AG04450 (cell line): ENCODE measurements around the gene RASGRF2. TPM values are rescaled to one million over a fixed set of nuclear protein-coding genes. Genes with fewer than 3 reads are reported as not detected.

Source experiments
- CTCF ChIA-PET: fragments of 300-600, 350-600 bp; formaldehyde crosslinking; extraction: SDS; loops from one replicate; lab custom pipeline; 2022; ENCODE audit warnings: antibody characterized with exemption, inconsistent platforms; lab: Charles Lee
- POLR2A ChIA-PET: fragments of 350-600 bp; formaldehyde crosslinking; extraction: SDS; loops from one replicate; lab custom pipeline; 2021; ENCODE audit warnings: antibody characterized with exemption, inconsistent platforms; lab: Yijun Ruan, JAX
- DNase-seq: peaks from one replicate; pipeline ENCODE4 v3.0.0-alpha.2; 2011; ENCODE audit warnings: low read depth, low spot score
- H3K27ac ChIP-seq: one replicate; pipeline ENCODE4 v1.5.1; 2012; ENCODE audit warnings: low read depth, low read length, control low read depth
- H3K27me3 ChIP-seq: one replicate; pipeline ENCODE4 v1.6.0; 2012; ENCODE audit warnings: low read length; ENCODE audit not compliant: control insufficient read depth, insufficient read depth
- H3K4me3 ChIP-seq: 2 replicates; pipeline ENCODE4 v1.5.1; 2011; ENCODE audit warnings: mild to moderate bottlenecking, low read depth, low read length, control low read depth
- H3K9me3 ChIP-seq: 2 replicates; pipeline ENCODE4 v1.5.1; 2012; ENCODE audit warnings: low read length; ENCODE audit not compliant: control insufficient read depth, insufficient read depth
- polyA plus RNA-seq: library from polyadenylated mRNA; depleted of rRNA; stranded (reverse); fragments of >200 nt; gene quantifications from 2 replicates; pipeline ENCODE4 v1.2.3, GENCODE V29; 2011
- TF ChIP-seq, protein P1 (sequence below): IDR thresholded peaks from 2 replicates; pipeline ENCODE4 v1.5.1; 2011; ENCODE audit warnings: low read depth, low read length, control low read depth, inconsistent platforms

Gene RASGRF2
- polyA plus RNA-seq, 1 experiment, result 19.5 TPM

DNA sequence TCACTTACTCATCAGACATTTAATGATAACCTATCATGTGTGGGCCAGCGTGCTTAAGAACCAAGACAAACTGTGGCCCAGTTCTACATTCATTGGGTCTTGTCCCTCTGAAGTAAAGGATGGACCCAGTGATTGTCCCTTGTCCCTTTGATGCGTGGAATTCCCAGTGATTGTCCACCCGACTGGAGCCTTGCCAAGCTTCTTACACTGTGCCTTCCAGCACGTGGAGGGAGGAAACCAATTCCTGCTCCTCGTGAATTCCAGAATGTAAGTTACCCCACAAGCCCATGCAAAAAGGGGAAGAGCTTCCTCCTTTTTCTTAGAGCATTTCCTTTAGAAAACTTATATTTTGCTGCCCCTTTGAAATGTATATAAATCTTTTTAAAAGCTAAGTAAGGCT lies 280.8 kb downstream of the RASGRF2 start:
- DNase-seq, result no peak
- Histone ChIP-seq H3K4me3 (no peak overlapping the region), H3K27ac (no peak overlapping the region), H3K9me3 (no peaks in the 10 kb centered on the region), H3K27me3 (no peaks in the 10 kb centered on the region)
- TF ChIP-seq, protein P1, sequence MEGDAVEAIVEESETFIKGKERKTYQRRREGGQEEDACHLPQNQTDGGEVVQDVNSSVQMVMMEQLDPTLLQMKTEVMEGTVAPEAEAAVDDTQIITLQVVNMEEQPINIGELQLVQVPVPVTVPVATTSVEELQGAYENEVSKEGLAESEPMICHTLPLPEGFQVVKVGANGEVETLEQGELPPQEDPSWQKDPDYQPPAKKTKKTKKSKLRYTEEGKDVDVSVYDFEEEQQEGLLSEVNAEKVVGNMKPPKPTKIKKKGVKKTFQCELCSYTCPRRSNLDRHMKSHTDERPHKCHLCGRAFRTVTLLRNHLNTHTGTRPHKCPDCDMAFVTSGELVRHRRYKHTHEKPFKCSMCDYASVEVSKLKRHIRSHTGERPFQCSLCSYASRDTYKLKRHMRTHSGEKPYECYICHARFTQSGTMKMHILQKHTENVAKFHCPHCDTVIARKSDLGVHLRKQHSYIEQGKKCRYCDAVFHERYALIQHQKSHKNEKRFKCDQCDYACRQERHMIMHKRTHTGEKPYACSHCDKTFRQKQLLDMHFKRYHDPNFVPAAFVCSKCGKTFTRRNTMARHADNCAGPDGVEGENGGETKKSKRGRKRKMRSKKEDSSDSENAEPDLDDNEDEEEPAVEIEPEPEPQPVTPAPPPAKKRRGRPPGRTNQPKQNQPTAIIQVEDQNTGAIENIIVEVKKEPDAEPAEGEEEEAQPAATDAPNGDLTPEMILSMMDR, result no peak
- ChIA-PET POLR2A (no interaction called here), CTCF (interaction anchor here (1.1 kb wide), 1 partner anchor 58 kb away, joined by 3 read pairs; no protein-coding TSS in a partner anchor)

DNA sequence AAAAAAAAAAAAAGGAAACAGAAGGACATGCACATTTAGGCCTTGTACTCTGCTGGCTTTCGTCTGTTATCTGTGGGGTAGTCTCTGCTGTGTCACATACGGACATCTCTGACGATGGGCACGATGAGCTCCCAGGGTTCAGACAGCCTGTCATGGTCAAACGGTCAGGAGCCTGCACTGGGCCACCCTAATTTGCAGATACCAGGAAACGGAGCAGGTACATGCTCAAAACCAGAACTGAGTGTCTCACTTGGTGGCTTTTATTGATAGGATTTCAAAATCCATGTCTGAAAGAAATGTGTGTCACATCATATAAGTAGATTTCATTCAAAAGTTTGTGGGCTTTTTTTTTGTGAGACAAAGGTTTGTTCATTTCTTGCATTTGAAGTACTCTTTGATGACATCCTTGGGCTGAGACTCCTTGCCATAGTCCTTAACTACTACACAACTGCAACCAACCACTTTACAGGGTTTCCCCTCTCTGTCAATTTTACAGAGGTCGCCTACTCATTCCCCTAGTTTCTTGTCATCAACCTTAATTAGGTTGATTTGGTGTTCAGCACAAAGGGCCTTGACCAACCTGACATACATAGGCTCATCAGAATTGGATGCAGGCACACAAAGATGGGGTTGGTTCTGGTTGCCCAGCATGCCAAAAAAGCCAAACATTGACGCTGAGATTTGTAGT lies 281.9 kb downstream of the RASGRF2 start:
- TF ChIP-seq, protein P1, result no peak
- Histone ChIP-seq H3K27me3 (no peaks in the 10 kb centered on the region), H3K27ac (no peak overlapping the region), H3K9me3 (no peaks in the 10 kb centered on the region), H3K4me3 (no peak overlapping the region)
- POLR2A ChIA-PET, result no interaction called here
- CTCF ChIA-PET, result interaction anchor here (1.1 kb wide), 1 partner anchor 57 kb away, joined by 3 read pairs; no protein-coding TSS in a partner anchor
- DNase-seq, result no peak

DNA sequence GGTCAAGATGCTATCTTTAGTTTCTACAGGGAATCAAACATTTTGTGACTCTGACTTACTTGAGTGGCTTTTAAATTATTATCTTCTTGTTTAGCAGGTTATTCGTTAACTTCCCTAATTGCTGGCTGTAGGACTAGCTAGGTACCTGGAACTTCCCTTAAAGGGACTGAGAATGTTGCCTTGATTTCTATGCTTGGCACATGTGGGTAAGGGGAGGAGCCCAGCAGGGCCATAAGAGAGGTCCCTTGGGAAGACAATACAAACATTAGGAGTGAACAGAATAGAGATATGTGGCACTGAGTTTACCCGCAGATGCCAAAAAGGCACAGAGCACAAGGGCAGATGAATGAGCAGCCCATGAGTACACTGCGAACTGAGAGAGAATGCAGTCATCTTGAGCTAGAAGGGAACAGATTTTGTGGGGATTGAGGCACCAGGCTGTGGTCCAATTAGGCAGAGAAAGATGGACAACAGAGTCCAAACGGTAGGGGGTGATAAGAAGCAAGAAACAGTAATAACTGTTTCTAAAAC lies 282.8 kb downstream of the RASGRF2 start:
- Histone ChIP-seq H3K27ac (no peak overlapping the region), H3K27me3 (no peaks in the 10 kb centered on the region), H3K4me3 (no peak overlapping the region), H3K9me3 (no peaks in the 10 kb centered on the region)
- POLR2A ChIA-PET, result no interaction called here
- no peak for DNase-seq
- CTCF ChIA-PET, result no interaction called here
- TF ChIP-seq, protein P1, result 0 out of 2 replicates have a peak, but pooled peaks have one; percentile 10

DNA sequence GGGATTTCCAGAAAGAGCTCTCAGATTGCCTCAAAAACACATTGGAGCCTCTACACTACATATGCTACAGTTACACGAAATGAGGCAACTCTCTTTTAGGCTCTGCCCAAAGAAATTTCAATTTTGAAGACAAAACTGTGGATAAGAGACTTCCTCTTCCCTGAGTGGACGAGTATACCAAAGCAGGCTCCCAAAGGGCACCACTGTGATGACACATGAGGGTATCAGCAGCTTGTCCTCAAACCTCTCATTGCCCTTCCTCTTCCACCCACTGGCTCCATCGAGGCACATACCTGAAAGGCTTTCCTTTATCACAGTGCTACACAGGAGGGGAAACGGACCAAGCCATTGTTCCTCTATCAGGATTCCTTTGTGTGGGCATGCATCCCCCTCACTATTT lies 284.3 kb downstream of the RASGRF2 start:
- no peak for DNase-seq
- POLR2A ChIA-PET, result interaction anchor here (0.7 kb wide), 1 partner anchor 327 kb away, joined by 7 read pairs; no protein-coding TSS in a partner anchor
- Histone ChIP-seq H3K4me3 (no peak overlapping the region), H3K27me3 (no peaks in the 10 kb centered on the region), H3K9me3 (no peaks in the 10 kb centered on the region), H3K27ac (no peak overlapping the region)
- TF ChIP-seq, protein P1, result no peak
- CTCF ChIA-PET, result interaction anchor here (0.9 kb wide), 1 partner anchor 54 kb away, joined by 3 read pairs; no protein-coding TSS in a partner anchor

DNA sequence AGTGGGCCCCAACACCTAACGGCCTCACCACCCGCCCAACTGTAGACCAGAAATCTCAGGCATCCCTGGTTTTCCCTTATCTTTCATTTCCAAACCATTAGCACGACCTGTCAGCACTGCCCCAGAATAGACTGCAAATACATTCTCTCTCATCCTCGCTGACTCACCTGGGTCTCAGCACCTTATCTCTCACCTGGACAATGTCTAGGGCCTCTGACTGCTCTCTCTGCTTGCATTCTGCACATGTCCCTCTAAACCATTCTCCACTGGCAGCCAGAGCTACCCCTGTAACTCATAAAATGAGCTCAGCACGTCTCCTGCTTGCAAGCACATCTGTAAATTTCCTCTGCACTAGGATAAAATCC lies 285.7 kb downstream of the RASGRF2 start:
- no peaks in the 10 kb centered on the region for H3K27me3 ChIP-seq
- no peaks in the 10 kb centered on the region for H3K9me3 ChIP-seq
- POLR2A ChIA-PET, result no interaction called here
- no peak overlapping the region for H3K27ac ChIP-seq
- H3K4me3 ChIP-seq, result no peak overlapping the region
- DNase-seq, result no peak
- TF ChIP-seq, protein P1, result no peak
- CTCF ChIA-PET, result no interaction called here
